CD4-positive, alpha-beta memory T cell (primary cell): Measurements from ENCODE around the gene ATP8B3. TPM values are rescaled to one million over a fixed set of nuclear protein-coding genes. Genes with fewer than 3 reads are reported as not detected.

Experiments
- CTCF ChIA-PET: fragments of 350-600 bp; sonication (Branson Sonifier 250); formaldehyde crosslinking; loops from one replicate; lab custom pipeline; 2021; ENCODE audit warnings: inconsistent platforms; ENCODE audit not compliant: partially characterized antibody; lab: Charles Lee
- POLR2A ChIA-PET: fragments of 350-600 bp; sonication (Branson Sonifier 250); formaldehyde crosslinking; loops from one replicate; lab custom pipeline; 2021; ENCODE audit not compliant: partially characterized antibody; lab: Charles Lee
- DNase-seq, 5 donors: peaks; one replicate each; pipeline versions ENCODE4 v3.0.0 to v3.0.0-alpha.2; 2020 to 2022; ENCODE audit warnings: mixed read lengths in 1 of 5
- H3K27ac ChIP-seq: one replicate; pipeline ENCODE4 v1.7.0; 2013; ENCODE audit warnings: low read depth, low read length
- H3K27me3 ChIP-seq: 2 replicates; pipeline ENCODE4 v1.7.0; 2013; ENCODE audit warnings: mild to moderate bottlenecking, low read length, moderate library complexity; ENCODE audit not compliant: insufficient read depth
- H3K36me3 ChIP-seq: 2 replicates; pipeline ENCODE4 v1.7.0; 2013; ENCODE audit warnings: mild to moderate bottlenecking, low read length, moderate library complexity; ENCODE audit not compliant: insufficient read depth
- H3K4me1 ChIP-seq: 2 replicates; pipeline ENCODE4 v1.7.0; 2013; ENCODE audit warnings: mild to moderate bottlenecking, low read length, moderate library complexity; ENCODE audit not compliant: insufficient read depth
- H3K4me3 ChIP-seq, 2 donors: one replicate each; pipeline ENCODE4 v1.7.0; 2013; ENCODE audit warnings: low read length in 2 of 2, mild to moderate bottlenecking in 1 of 2
- H3K9me3 ChIP-seq, 2 donors: one replicate each; pipeline ENCODE4 v1.7.0; 2013; ENCODE audit warnings: low read length in 2 of 2, control low read depth in 1 of 2; ENCODE audit not compliant: control insufficient read depth in 1 of 2
- H3K27ac Mint-ChIP-seq, 7 donors: one replicate each; pipeline ENCODE4 v1.8.0; 2020 to 2021; ENCODE audit warnings: mixed read lengths in 7 of 7, mild to moderate bottlenecking in 6 of 7, inconsistent platforms in 3 of 7, moderate library complexity in 3 of 7
- H3K27me3 Mint-ChIP-seq, 2 donors: one replicate each; pipeline ENCODE4 v1.8.0; 2020 to 2021; ENCODE audit warnings: mixed read lengths in 2 of 2
- H3K36me3 Mint-ChIP-seq, 2 donors: one replicate each; pipeline ENCODE4 v1.8.0; 2020 to 2021; ENCODE audit warnings: mixed read lengths in 2 of 2, inconsistent platforms in 1 of 2, mild to moderate bottlenecking in 1 of 2
- H3K4me1 Mint-ChIP-seq, 4 donors: one replicate each; pipeline ENCODE4 v1.8.0; 2020 to 2021; ENCODE audit warnings: mixed read lengths in 4 of 4, mild to moderate bottlenecking in 1 of 4
- H3K4me3 Mint-ChIP-seq, 8 donors: one replicate each; pipeline ENCODE4 v1.8.0; 2020 to 2021; ENCODE audit warnings: mixed read lengths in 8 of 8, mild to moderate bottlenecking in 7 of 8, moderate library complexity in 6 of 8, inconsistent platforms in 3 of 8
- H3K9me3 Mint-ChIP-seq, 8 donors: one replicate each; pipeline ENCODE4 v1.8.0; 2020 to 2021; ENCODE audit warnings: mixed read lengths in 8 of 8, mild to moderate bottlenecking in 5 of 8, inconsistent platforms in 3 of 8, moderate library complexity in 1 of 8
- intact Hi-C: fragments of 100-400 bp; cut with micrococcal nuclease; formaldehyde crosslinking; loops from one replicate; pipeline ENCODE4 v1.15.1; 2023
- polyA plus RNA-seq, 2 donors: library from polyadenylated mRNA; unstranded; fragments of 300-500 nt; fragmentation: Illumina TruSeq; gene quantifications; one replicate each; pipeline ENCODE4 v1.2.3, GENCODE V29; 2021
- total RNA-seq, 2 experiments: library from RNA; stranded (reverse); gene quantifications; one replicate each; pipeline ENCODE4 v1.2.3, GENCODE V29; 2021

The ATP8B3 gene
- total and polyA plus RNA-seq, 4 experiments from 2014 or later = 0.73 to 5.5 (median 3.6) TPM

GRCh38 chr19:1816530-1817298 lies 4.6 kb upstream of the ATP8B3 start:
- peaks cover 36% of the 10 kb centered on the region for H3K36me3 ChIP-seq
- H3K4me1 ChIP-seq = peaks cover 10% of the 10 kb centered on the region
- H3K9me3 ChIP-seq = no peaks in the 10 kb centered on the region
- Mint-ChIP-seq H3K9me3 (no peaks in the 10 kb centered on the region), H3K27me3 (no peaks in the 10 kb centered on the region), H3K4me1 (peaks cover 9 to 11% (median 11%) of the 10 kb centered on the region in 4 donors), H3K36me3 (peaks cover 7 to 35% of the 10 kb centered on the region in 2 donors), H3K27ac (peak overlapping the region in 1 of 7 donors; percentile 40), H3K4me3 (no peak overlapping the region)
- H3K27me3 ChIP-seq = no peaks in the 10 kb centered on the region
- no peak overlapping the region for H3K4me3 ChIP-seq
- DNase-seq = no peak
- intact Hi-C loops = no loop called here
- no peak overlapping the region for H3K27ac ChIP-seq
- POLR2A ChIA-PET = no interaction called here
- CTCF ChIA-PET = interaction anchor here (1.2 kb wide), 1 partner anchor 9 kb away, joined by 4 read pairs; no protein-coding TSS in a partner anchor

- no peak for DNase-seq
- ChIA-PET CTCF (interaction anchor here (2.5 kb wide), 1 partner anchor 10 kb away, joined by 10 read pairs; no protein-coding TSS in a partner anchor), POLR2A (no interaction called here)
- Histone ChIP-seq H3K4me1 (peaks cover 14% of the 10 kb centered on the region), H3K27ac (no peak overlapping the region), H3K4me3 (no peak overlapping the region), H3K27me3 (no peaks in the 10 kb centered on the region), H3K9me3 (no peaks in the 10 kb centered on the region), H3K36me3 (peaks cover 29% of the 10 kb centered on the region)
- Mint-ChIP-seq H3K27ac (peak overlapping the region in 1 of 7 donors; percentile 22), H3K27me3 (no peaks in the 10 kb centered on the region), H3K4me3 (no peak overlapping the region), H3K4me1 (peaks cover 10 to 15% (median 11%) of the 10 kb centered on the region in 4 donors), H3K36me3 (peaks cover 7 to 29% of the 10 kb centered on the region in 2 donors), H3K9me3 (no peaks in the 10 kb centered on the region)
- intact Hi-C loops = no loop called here
Measured at GRCh38 chr19:1815605-1816529, 3.8 kb upstream of the ATP8B3 start.

DNA sequence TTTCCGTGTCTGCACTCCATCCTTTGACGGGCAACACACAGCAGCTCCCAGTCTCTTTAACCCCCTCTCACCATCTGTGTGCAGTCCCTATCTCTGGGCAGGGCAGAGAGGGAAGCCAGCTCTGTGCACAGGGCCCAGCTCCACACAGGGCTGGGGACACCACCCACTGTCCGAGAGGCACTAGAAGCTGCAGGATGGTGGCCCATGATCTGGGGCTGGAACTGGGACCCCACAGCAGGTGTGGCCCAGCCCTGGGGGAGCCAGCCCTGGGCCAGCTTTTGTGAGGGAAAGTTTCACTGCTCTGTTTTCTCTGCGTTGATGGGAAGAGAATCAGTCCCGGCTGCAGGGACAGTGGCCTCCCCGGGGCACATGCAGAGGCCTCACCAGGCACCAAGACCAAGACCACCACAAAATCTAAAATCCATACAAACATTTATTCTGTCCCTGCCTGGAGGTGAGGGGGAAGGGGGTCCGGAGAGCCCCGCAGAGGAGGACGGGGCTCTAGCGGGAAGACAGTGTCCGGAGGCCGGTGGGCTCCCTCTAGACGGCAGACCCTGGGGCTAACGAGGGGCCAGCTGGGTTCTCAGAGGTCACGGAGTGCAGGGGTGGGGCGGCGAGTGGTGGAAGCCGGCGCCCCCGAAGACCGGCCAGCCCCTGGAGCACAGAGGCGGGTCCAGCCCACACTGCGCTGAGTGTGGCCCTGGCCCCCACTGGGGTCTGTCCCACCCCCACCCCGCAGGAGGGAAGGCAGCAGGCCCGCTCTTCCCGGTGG lies 2.9 kb upstream of the ATP8B3 start:
- peaks cover 14% of the 10 kb centered on the region for H3K4me1 ChIP-seq
- CTCF ChIA-PET = interaction anchor here (1.6 to 2.5 kb wide), 2 partner anchors 11 to 23 kb away, joined by 5 to 10 read pairs; no protein-coding TSS in a partner anchor
- H3K36me3 ChIP-seq = peaks cover 23% of the 10 kb centered on the region
- H3K4me3 ChIP-seq = no peak overlapping the region
- H3K4me1 Mint-ChIP-seq = peaks cover 10 to 15% (median 11%) of the 10 kb centered on the region in 4 donors
- H3K27me3 Mint-ChIP-seq = no peaks in the 10 kb centered on the region
- no peaks in the 10 kb centered on the region for H3K9me3 ChIP-seq
- H3K27me3 ChIP-seq = no peaks in the 10 kb centered on the region
- POLR2A ChIA-PET = interaction anchor here (0.6 kb wide), 1 partner anchor 10 kb away, joined by 5 read pairs; no protein-coding TSS in a partner anchor
- peaks cover 3 to 21% of the 10 kb centered on the region in 2 donors for H3K36me3 Mint-ChIP-seq
- H3K9me3 Mint-ChIP-seq = no peaks in the 10 kb centered on the region
- no peak overlapping the region for H3K27ac ChIP-seq
- intact Hi-C loops = loop anchor here (5.0 kb wide), 2 partner anchors 48 to 223 kb away; partner anchors contain the start of gene MBD3
- H3K4me3 Mint-ChIP-seq = no peak overlapping the region
- H3K27ac Mint-ChIP-seq = no peak overlapping the region
- no peak for DNase-seq

DNA sequence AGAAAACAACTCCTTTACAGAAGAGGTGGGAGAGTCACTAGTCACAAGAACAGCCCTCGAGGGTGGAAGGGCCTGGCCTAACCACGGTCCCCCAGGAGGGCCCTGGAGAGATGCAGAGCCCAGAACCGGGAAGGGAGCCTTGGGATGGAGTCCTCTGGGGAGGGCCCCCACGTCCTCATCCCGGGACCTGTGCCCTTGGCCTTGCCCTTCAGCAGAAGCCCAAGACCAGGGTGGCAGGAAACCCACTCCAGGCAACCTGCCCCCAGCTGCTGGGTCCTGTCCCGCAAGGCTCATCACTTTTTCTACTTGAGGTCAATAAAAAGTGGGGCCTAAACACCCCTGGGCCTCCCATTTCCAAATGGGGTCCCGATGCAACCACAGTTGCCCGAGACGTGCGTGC lies 2.3 kb upstream of the ATP8B3 start:
- Histone ChIP-seq H3K36me3 (peaks cover 23% of the 10 kb centered on the region), H3K27me3 (no peaks in the 10 kb centered on the region), H3K27ac (no peak overlapping the region), H3K9me3 (no peaks in the 10 kb centered on the region), H3K4me3 (no peak overlapping the region), H3K4me1 (peaks cover 14% of the 10 kb centered on the region)
- Mint-ChIP-seq H3K4me3 (peak overlapping the region in 1 of 8 donors; percentile 20), H3K9me3 (no peaks in the 10 kb centered on the region), H3K36me3 (peaks cover 3 to 21% of the 10 kb centered on the region in 2 donors), H3K27ac (peak overlapping the region in 1 of 7 donors; percentile 70), H3K4me1 (peaks cover 10 to 15% (median 11%) of the 10 kb centered on the region in 4 donors), H3K27me3 (no peaks in the 10 kb centered on the region)
- no peak for DNase-seq
- ChIA-PET CTCF (interaction anchor here (1.6 to 2.5 kb wide), 2 partner anchors 12 to 23 kb away, joined by 5 to 10 read pairs; no protein-coding TSS in a partner anchor), POLR2A (interaction anchor here (1.2 kb wide), 1 partner anchor 163 kb away, joined by 5 read pairs; no protein-coding TSS in a partner anchor)
- intact Hi-C loops = loop anchor here (5.0 kb wide), 2 partner anchors 47 to 222 kb away; partner anchors contain the start of gene MBD3

- peaks cover 10 to 15% (median 11%) of the 10 kb centered on the region in 4 donors for H3K4me1 Mint-ChIP-seq
- Histone ChIP-seq H3K9me3 (no peaks in the 10 kb centered on the region), H3K4me1 (peaks cover 14% of the 10 kb centered on the region), H3K4me3 (peak overlapping the region; percentile 73), H3K36me3 (peaks cover 20% of the 10 kb centered on the region), H3K27me3 (no peaks in the 10 kb centered on the region), H3K27ac (peak overlapping the region; percentile 42)
- H3K27ac Mint-ChIP-seq = peak overlapping the region; percentile 87 to 98 (median 95)
- H3K36me3 Mint-ChIP-seq = peaks cover 3 to 21% of the 10 kb centered on the region in 2 donors
- H3K4me3 Mint-ChIP-seq = peak overlapping the region; percentile 86 to 99 (median 96)
- H3K27me3 Mint-ChIP-seq = no peaks in the 10 kb centered on the region
- POLR2A ChIA-PET = interaction anchor here (0.6 to 1.2 kb wide), 2 partner anchors 43 to 162 kb away, joined by 3 to 5 read pairs; no protein-coding TSS in a partner anchor
- no peak for DNase-seq
- intact Hi-C loops = loop anchor here (2.0 to 5.0 kb wide), 5 partner anchors 25 to 221 kb away; partner anchors contain the start of genes MBD3 and UQCR11
- H3K9me3 Mint-ChIP-seq = no peaks in the 10 kb centered on the region
- CTCF ChIA-PET = interaction anchor here (1.6 to 2.5 kb wide), 2 partner anchors 13 to 24 kb away, joined by 5 to 10 read pairs; no protein-coding TSS in a partner anchor
Measured at GRCh38 chr19:1813192-1814182, 1.4 kb upstream of the ATP8B3 start.
